HG03066 (cell line): Measurements from ENCODE around the gene ZNF324B.
"Not testable (repeated sequence)": the region's sequence is repeated elsewhere in the genome, so short reads cannot be mapped to it uniquely, and the experiment has no call there.

ENCODE experiments used
- ATAC-seq: cut with Tn5 transposase; IDR thresholded peaks from one replicate; pipeline ENCODE4 v1.9.1; 2021; ENCODE audit warnings: low read depth; ENCODE audit not compliant: unreplicated experiment

The ZNF324B gene

GRCh38 chr19:58479303-58479702 lies 27.9 kb downstream of the ZNF324B start:
- ATAC-seq = no peak

DNA sequence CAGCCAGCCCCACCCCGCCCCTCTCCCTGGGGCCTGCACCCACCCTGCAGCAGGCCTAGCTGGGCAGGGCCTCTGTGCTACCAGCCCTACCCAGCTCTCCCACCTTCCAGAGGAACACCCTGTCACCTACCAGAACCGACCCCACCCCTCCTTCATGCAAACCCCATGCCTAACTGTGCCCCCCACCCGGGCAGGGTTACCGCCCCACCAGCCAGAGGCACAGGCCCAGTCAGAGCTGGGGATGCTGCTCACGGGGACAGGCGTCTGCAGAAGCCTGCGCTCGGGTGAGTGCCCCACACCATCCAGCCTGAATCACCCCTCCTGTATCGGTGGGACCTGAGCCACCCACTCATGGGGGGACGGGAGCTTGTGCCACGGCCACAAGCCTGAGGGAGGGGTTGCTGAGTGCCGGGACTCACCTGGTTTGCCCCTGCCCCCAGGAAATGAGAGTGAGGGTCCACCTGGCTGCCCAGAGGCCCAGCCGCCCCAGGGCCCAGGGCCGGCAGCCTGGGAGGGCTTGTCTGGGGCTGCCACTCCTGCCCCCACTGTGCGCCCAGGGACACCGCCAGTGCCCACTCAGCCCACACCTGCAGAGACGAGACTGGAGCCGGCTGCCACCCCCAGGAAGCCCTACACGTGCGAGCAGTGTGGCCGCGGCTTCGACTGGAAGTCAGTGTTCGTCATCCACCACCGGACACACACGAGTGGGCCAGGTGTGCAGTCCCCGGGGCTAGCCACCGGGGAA lies 28.5 kb downstream of the ZNF324B start:
- ATAC-seq = no peak

DNA sequence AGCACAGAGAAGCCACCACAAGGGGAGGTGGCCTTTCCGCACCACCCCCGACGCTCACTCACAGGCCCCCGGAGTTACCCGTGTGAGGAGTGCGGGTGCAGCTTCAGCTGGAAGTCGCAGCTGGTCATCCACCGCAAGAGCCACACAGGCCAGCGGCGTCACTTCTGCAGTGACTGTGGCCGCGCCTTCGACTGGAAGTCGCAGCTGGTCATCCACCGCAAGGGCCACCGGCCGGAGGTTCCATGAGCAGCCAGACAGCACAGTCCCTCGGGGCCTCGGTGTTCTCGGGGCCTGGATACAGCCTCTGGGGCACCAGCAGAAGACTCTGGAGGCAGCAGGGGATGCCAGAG lies 29.0 kb downstream of the ZNF324B start:
- no peak for ATAC-seq

DNA sequence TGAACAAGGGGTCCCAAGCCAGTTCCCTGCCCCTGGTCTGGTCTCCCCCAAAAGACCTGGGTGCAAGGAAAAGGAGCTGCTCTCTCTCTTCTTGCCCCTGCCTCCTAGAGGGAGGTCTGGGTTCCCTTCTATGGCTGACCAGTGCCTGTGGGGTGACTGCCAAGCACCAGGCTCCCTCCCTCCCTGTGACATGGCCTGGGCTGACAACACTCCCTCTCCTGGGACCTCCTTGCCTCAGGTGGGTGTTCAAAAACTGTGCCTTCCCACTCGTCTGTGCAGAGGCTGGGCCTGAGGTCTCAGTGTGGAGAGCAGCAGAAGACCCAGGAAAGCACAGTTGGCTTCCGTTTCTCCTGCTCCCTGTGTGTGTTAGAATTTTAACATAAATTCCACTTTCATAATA lies 29.4 kb downstream of the ZNF324B start:
- no peak for ATAC-seq

- no peak for ATAC-seq
These were observed 30.9 kb downstream of the ZNF324B start for GRCh38 chr19:58482372-58482771.

DNA sequence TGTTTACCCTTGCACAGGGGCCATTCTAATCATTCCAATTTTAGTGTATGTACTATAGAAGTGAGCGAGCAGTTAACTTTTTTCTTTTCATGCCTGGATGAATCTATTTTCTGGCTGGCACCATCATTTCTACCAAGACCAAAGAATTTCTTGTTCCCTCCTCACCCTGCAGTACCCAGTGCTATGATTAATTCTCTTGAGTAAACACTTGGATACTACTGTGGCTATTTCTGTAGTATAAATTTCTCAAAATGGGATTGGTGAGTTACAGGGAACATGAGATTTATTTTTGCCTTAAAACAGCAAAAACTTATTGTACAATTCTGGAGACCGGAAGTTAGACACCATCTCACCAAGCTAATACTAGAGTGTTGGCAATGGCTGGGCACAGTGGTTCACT lies 32.4 kb downstream of the ZNF324B start:
- no peak for ATAC-seq

DNA sequence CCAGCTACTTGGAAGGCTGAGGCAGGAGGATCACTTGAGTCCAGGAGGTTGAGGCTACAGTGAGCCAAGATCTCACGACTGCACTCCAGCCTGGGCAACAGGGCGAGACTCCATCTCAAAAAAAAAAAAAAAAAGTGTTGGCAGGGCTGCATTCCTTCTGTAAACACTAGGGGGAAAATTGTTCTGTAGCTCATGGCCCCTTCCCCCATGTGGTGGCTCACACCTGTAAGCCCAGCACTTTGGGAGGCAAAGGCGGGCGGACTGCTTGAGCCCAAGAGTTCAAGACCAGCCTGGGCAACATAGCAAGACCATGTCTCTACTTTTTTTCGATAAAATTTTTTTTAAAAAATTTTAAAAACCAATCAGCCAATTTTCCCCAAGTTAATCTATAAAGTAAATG lies 32.9 kb downstream of the ZNF324B start:
- ATAC-seq = not testable (repeated sequence)

GRCh38 chr19:58491393-58491792 lies 40.0 kb downstream of the ZNF324B start:
- ATAC-seq = no peak

- no peak for ATAC-seq
These were observed 40.8 kb downstream of the ZNF324B start for GRCh38 chr19:58492265-58492664.

DNA sequence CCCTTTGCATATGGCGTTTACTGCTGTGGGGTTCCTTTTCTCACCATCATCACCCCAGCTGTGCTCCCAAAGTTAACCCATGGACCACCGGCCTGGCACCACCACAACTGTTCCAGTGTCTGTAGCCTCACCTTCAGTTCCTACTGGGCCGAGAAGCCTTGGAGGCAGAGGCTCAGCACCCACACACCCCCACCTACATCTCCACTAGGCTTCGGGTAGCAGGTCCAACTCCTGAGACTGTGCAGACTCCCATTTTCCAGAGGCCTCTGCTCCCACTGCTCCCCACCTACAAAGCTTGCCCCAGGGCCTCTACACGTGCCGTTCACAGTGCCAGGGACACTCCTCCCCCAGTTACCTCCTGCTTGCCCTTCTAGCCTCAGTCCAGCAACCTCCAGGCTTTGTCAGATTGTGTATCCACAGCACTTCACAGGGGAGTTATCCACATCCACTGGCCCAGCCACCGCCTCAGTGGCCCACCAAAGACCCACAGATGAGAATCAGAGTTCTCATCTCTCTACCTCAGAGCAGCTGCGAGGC lies 46.3 kb downstream of the ZNF324B start:
- no peak for ATAC-seq

DNA sequence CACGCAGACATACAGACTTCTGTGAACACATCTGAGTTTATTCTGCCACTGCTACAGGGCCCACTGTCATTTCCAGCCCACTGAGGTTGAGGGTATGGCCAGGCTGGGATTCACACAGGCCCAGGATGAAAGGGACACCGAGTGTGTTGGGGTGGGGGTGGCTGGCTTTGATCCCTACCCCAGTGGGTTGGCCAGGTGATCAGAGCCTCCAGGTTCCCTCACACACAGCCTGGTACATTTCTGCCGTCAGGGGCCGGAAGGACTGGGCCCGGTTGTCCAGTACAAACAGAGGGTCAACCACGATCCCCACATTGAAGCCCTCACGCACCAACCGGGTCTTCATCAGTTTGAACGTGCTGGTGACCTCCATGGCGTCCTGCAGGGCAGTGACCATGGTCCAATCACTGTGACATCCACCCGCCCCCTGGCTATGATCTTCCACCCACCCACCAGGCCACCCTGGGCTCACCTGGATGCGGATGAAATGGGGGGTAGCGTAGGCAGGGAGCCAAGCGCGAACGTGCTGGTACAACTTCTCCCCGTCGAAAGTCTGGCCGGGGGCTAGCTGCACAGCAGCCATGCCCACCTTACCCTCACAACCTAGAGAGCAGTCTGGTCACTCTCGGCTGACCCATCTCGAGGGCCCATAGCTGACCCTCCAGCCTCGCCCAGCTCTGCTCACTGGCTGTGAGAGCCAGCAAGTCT lies 47.0 kb downstream of the ZNF324B start:
- no peak for ATAC-seq

DNA sequence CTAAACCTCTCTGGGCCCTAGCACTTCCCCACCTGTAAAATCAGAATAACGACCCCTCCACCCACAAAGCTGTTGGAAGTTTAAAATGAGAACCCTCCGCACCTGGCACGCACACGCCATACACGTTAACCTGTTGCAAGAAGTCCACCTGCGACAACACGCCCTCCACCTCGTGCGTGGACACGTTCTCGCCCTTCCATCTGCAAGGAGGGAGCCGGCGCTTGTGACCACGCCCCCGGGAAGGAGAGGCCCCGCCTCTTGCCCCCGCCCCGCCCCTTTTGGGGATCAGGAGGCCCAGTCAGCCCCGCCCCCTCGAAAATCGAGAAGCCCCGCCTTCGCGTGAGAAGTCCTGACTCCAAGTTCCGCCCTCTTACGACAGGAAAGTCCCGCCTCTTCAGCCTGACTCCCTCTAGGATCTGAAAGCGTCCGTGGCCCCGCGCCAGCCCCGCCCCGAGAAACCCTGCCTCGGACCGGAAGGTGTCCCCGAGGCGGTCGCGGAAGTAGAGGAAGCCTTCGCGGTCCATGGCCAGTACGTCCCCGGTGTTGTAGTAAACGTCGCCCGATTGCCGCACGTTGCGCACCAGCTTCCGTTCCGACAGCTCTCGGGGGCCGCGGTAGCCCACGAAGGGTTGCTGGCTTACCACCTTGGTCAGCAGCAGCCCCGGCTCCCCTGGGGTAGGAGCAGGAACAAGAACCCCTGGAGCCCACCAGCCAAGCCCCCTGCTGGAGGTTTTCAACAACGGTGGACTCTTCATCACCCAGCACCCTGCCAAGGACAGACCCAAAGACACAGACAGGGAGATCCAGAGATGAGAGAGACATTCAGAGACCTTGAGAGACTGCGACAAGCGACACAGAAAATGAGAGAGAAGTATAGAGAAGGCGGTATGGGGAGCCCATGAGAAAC lies 47.9 kb downstream of the ZNF324B start:
- peak; percentile 83 for ATAC-seq

DNA sequence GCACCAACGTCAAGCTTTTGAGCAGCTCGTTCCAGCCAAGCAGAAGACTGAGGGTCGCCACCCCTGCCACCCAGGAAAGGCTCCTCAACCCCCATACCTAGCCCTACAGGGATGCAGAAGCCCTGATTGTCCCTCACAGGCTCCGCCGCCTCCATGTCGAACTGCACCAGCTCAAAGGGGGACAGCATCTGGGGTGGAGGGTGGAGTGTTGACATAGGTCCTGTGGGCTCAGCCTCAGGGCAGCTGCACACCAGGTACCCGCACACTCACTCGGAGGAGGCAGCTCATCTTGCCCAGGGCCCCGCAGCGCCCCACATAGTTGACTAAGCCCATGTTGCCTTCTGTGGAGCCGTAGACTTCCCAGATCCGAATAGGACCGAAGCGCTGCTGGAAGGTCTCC lies 48.8 kb downstream of the ZNF324B start:
- ATAC-seq = no peak
